NOMO-1 treated with DMSO at 0.1 percent for 48 hours (cell line): Measurements from ENCODE around the gene GTF2H2C.
"Not testable (repeated sequence)": the region's sequence is repeated elsewhere in the genome, so short reads cannot be mapped to it uniquely, and the experiment has no call there.

ENCODE experiments used
- DNase-seq: peaks from one replicate; lab custom pipeline; 2025; ENCODE audit not compliant: unreplicated experiment; lab: John Stamatoyannopoulos, UW

The GTF2H2C gene

GRCh38 chr5:69559908-69560330 is at the start of gene GTF2H2C:
GTF2H2C (plus strand) TSS chr5:69560191; CDS start chr5:69565133, 4,942 bp downstream.
- DNase-seq, result not testable (repeated sequence)

DNA sequence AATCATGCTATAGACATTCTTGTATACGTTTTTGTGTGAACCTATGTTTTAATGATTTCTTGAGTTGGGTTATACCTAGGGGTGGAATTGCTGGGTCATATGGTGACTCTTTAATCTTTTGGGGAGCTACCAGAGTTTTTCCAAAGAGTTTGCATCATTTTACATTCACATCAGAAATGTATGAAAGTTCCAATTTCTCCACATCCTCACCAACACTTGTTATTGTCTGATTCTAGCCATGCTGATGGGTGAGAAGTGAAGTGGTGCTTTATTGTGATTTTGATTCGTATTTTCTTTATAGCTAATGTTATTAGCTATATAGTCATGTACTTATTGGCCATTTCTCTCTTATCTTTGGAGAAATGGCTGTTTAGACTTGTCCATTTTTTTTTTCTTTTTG is 49.3 kb upstream of the GTF2H2C start:
- DNase-seq, result no peak

DNA sequence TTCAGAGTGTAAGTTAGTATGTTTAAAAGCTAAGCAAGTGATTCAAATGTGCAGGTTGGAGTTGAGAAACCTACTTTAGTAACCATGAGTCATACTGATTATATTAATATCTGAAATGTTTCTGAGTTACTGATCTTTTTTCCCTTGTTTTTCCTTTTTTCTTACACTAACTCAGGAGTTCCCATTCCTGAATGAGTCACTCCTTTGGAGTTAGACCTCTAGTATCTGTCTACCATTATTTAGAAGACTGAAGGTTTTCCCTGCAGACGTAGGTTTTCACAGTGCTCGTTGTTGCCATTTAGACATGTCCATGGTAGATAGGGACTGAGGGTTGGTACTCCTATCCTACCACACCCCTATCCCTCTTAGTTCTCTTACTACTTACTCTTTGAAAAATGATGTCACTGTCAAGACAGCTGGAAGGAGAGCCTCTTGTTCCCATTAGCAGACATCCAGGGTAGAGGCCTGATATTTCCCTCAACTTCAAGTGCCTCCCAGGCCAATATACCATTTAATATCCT is 47.2 kb upstream of the GTF2H2C start:
- DNase-seq, result no peak

DNA sequence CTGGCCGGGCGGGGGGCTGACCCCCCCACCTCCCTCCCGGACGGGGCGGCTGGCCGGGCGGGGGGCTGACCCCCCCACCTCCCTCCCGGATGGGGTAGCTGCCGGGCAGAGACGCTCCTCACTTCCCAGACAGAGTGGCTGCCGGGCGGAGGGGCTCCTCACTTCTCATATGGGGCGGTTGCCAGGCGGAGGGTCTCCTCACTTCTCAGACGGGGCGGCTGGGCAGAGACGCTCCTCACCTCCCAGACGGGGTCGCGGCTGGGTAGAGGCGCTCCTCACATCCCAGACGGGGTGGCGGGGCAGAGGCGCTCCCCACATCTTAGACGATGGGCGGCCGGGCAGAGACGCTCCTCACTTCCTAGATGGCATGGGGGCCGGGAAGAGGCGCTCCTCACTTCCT is 44.4 kb upstream of the GTF2H2C start:
- not testable (repeated sequence) for DNase-seq

GRCh38 chr5:69516769-69517168 is 43.2 kb upstream of the GTF2H2C start:
- no peak for DNase-seq

GRCh38 chr5:69517763-69518212 is 42.2 kb upstream of the GTF2H2C start:
- DNase-seq, result no peak

- no peak for DNase-seq
Measured at GRCh38 chr5:69519285-69519684, 40.7 kb upstream of the GTF2H2C start.

DNA sequence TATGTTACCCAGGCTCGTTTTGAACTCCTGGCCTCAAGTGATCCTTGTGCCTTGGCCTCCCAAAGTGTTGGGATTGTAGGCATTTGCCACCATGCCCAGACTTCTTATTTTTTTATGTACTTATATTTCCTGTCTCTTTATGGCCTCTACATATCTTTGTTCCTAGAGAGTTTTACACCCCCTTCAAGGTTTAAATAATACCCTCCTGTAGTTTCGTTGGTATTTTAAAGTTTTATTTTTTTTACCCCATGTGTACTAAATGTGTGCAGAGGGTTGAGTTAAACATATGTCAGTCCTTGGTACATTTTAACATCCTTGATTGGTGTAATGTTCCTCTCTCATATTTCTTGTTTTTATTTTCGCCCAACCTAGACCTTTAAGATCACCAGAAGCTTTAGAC is 38.0 kb upstream of the GTF2H2C start:
- no peak for DNase-seq

- no peak for DNase-seq
Measured at GRCh38 chr5:69525490-69525889, 34.5 kb upstream of the GTF2H2C start.

DNA sequence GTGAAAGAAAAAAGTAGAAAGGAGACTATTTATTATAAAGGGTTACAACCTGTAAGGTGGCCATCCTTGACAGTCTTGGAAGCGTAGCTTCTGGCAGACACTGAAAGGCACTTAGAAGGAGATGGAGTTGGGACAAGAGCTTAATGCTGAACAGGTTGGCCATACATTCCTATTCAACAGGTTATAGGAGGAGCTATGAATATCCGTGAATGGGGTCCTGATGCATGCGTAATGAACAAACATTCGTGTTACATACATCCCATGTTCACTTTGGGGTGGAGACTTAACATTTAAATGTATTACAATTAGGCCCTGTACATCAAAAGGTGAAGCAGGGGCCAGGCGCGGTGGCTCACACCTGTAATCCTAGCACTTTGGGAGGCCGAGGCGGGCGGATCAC is 33.3 kb upstream of the GTF2H2C start:
- DNase-seq, result no peak

DNA sequence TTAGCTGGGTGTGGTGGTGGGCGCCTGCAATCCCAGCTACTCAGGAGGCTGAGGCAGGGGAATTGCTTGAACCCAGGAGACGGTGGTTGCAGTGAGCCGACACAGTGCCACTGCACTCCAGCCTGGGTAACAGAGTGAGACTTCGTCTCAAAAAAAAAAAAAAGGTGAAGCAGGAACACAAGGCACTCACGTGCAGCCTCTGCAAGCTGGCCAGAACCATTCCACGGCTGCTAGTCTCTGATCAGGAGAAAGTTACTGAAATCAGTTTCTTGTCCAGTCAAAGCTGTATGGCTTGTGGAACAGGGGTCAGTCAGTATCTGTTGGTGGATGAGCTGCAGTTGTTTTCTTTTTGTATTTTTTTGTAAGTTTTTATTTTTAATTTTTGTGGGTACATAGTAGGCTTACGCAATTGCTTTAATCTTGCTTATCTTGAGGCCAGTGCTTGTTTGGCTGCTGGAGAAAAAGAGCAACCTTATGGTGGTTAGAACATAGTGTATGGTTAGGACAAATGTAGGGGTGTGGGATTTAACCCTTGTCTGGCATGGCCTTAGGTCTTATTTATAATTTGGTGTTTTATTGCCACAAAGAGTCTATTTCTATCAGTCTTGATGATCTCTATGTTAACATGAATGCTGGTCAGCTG is 32.7 kb upstream of the GTF2H2C start:
- DNase-seq, result no peak

DNA sequence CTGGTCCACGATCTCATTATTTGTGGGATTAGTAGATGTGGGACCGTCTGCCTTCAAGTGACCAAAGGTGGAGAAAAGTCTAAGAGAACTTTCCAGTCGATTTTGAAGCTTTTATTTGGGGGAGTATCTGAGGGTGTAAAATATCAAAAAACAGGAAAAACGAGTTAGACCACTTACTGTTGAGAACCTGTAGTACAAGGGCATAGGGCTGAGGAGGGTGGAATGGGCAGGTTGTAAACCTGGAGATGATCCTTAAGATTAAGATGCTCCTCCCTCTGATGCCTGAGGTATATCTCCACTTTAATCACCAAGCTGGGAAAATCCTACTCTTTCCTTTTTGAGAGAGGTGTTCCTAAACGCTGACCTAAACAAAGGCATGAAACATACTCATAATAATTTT is 32.0 kb upstream of the GTF2H2C start:
- DNase-seq, result no peak

GRCh38 chr5:69528609-69529008 is 31.4 kb upstream of the GTF2H2C start:
- DNase-seq, result no peak

- DNase-seq, result no peak
Measured at GRCh38 chr5:69530561-69531405, 29.2 kb upstream of the GTF2H2C start.

DNA sequence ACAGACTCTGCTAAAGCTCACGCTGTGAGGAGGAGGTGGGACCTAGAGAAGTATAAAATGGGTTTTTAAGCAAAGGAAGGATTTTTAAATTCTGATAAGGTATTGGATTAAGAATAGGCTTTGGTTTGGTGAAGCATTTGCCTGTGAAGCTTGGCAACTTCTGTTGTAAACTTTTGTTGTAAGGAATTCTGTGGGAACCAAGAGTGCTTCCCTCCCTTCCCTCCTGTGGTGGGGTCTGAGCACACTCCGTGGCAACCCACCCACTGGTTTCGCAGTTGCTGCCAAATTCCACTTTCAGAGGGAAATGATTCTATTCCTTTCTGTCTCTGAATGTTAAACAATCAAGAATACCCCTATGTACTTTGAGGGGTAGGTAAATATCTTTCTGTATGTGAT is 28.6 kb upstream of the GTF2H2C start:
- no peak for DNase-seq

GRCh38 chr5:69537911-69538310 is 22.1 kb upstream of the GTF2H2C start:
- DNase-seq, result not testable (repeated sequence)

DNA sequence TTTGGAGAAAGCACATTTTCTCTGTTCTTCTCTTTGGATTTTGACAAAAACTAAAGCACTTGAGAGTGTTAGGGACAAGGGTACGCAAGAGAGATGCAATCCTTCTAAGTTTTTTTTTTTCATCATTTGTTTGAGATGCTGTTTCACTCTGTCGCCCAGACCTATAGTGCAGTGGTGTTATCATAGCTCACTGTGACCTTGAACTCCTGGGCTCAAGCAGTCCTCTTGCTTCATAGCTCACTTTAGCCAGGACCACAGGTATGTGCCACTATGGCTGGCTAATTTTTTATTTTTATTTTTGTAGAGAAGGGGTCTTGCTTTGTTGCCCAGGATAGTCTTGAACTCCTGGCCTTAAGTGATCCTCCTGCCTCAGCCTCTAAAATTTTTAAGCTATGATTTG is 21.3 kb upstream of the GTF2H2C start:
- DNase-seq, result not testable (repeated sequence)

DNA sequence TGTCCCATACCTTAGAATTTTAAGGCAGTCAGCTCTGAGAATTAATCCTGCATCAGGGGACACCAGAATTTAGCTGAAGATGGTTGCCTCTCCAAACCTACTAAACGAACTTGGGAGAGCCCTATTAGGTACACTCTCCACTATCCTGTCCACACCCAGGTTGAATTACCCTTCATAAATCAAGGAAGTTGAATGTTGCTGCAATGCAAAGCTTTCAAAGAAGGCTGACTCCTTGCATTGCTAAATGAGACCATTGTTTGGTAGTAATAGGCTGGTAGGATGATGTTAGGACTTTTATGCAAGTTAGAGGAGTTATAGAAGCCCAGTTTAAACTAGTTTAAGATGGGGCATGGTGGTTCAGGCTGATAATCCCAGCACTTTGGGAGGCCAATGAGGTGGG is 18.6 kb upstream of the GTF2H2C start:
- DNase-seq, result not testable (repeated sequence)

- not testable (repeated sequence) for DNase-seq
Measured at GRCh38 chr5:69542838-69543618, 17.0 kb upstream of the GTF2H2C start.

DNA sequence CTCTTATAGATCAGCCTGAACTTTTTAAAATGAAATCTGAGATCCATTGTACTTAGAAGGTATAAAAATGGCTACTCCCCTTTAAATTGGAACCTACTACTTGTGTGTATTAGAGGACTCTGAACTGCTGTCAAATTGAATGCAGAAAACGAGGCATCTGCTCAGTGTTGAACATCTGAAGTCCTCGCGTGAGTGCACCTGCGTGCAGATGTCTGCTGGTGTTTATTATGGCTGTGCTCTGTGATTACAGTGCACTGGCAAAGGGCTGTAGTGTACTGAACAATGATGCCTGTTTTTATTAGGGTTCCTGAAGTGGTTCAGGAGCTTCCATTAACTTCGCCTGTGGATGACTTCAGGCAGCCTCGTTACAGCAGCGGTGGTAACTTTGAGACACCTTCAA is 15.4 kb upstream of the GTF2H2C start:
- not testable (repeated sequence) for DNase-seq
